ENCODE results near the gene GSN. TPM values are rescaled to one million over a fixed set of nuclear protein-coding genes. Genes with fewer than 3 reads are reported as not detected.
"Not testable (repeated sequence)": the region's sequence is repeated elsewhere in the genome, so short reads cannot be mapped to it uniquely, and the experiment has no call there.

Gene GSN
- total RNA-seq, 3 donors from 2014 or later: 1,290 to 13,922 (median 1,437) TPM

- peak overlapping the region; percentile 99 for H3K27ac ChIP-seq
- no peaks in the 10 kb centered on the region for H3K27me3 ChIP-seq
- intact Hi-C loops (cut with DNase I; ENCODE audit: low total_unique reads): no loop called here
- no peak for DNase-seq (ENCODE audit: low spot score in 2 of 2)
- H3K4me3 ChIP-seq: peak overlapping the region in 2 of 3 donors; percentile 22 to 29
- no peaks in the 10 kb centered on the region for H3K36me3 ChIP-seq
- H3K9me3 ChIP-seq: no peaks in the 10 kb centered on the region
- H3K4me1 ChIP-seq: peaks cover 42 to 62% of the 10 kb centered on the region in 2 donors
- TF ChIP-seq POLR2A (IDR thresholded peaks at IDR 0.05) (no peak), CTCF (IDR thresholded peaks at IDR 0.05) (no peak), POLR2AphosphoS5 (IDR thresholded peaks at IDR 0.05) (no peak)
Observed at GRCh38 chr9:121288673-121289025, 20.7 kb downstream of the GSN start.

GRCh38 chr9:121289026-121289771, 21.2 kb downstream of the GSN start:
- peak overlapping the region in 2 of 3 donors; percentile 22 to 29 for H3K4me3 ChIP-seq
- no peaks in the 10 kb centered on the region for H3K36me3 ChIP-seq
- peak; percentile 66 to 87 for DNase-seq (ENCODE audit: low spot score in 2 of 2)
- peaks cover 47 to 60% of the 10 kb centered on the region in 2 donors for H3K4me1 ChIP-seq
- H3K27ac ChIP-seq: peak overlapping the region; percentile 99
- intact Hi-C loops (cut with DNase I; ENCODE audit: low total_unique reads): no loop called here
- no peaks in the 10 kb centered on the region for H3K9me3 ChIP-seq
- TF ChIP-seq POLR2AphosphoS5 (IDR thresholded peaks at IDR 0.05) (peak in 1 of 3 donors; percentile 57), POLR2A (IDR thresholded peaks at IDR 0.05) (no peak), CTCF (IDR thresholded peaks at IDR 0.05) (no peak)
- no peaks in the 10 kb centered on the region for H3K27me3 ChIP-seq

GRCh38 chr9:121289772-121290370, 21.9 kb downstream of the GSN start:
- intact Hi-C loops (cut with DNase I; ENCODE audit: low total_unique reads): loop anchor here (10.0 kb wide), 1 partner anchor 1735 kb away; no protein-coding TSS in a partner anchor
- Histone ChIP-seq H3K4me3 (peak overlapping the region in 1 of 3 donors; percentile 29), H3K27me3 (no peaks in the 10 kb centered on the region), H3K27ac (peak overlapping the region; percentile 99), H3K9me3 (no peaks in the 10 kb centered on the region), H3K36me3 (no peaks in the 10 kb centered on the region), H3K4me1 (peaks cover 47 to 60% of the 10 kb centered on the region in 2 donors)
- DNase-seq (ENCODE audit: low spot score in 2 of 2): no peak
- TF ChIP-seq POLR2AphosphoS5 (IDR thresholded peaks at IDR 0.05) (no peak), POLR2A (IDR thresholded peaks at IDR 0.05) (no peak), CTCF (IDR thresholded peaks at IDR 0.05) (no peak)

GRCh38 chr9:121291536-121291935, 23.6 kb downstream of the GSN start:
- peaks cover 43 to 55% of the 10 kb centered on the region in 2 donors for H3K4me1 ChIP-seq
- H3K36me3 ChIP-seq; H3K4me3 ChIP-seq; H3K9me3 ChIP-seq; H3K27me3 ChIP-seq; DNase-seq (ENCODE audit: low spot score in 2 of 2): not testable (repeated sequence)
- intact Hi-C loops (cut with DNase I; ENCODE audit: low total_unique reads): loop anchor here (10.0 kb wide), 1 partner anchor 1733 kb away; no protein-coding TSS in a partner anchor
- peak overlapping the region; percentile 94 to 98 for H3K27ac ChIP-seq

- DNase-seq (ENCODE audit: low spot score in 2 of 2): no peak
- peaks cover 43 to 52% of the 10 kb centered on the region in 2 donors for H3K4me1 ChIP-seq
- H3K4me3 ChIP-seq: no peak overlapping the region
- no peaks in the 10 kb centered on the region for H3K27me3 ChIP-seq
- no peaks in the 10 kb centered on the region for H3K36me3 ChIP-seq
- H3K27ac ChIP-seq: peak overlapping the region; percentile 94 to 98
- no peaks in the 10 kb centered on the region for H3K9me3 ChIP-seq
- intact Hi-C loops (cut with DNase I; ENCODE audit: low total_unique reads): loop anchor here (10.0 kb wide), 1 partner anchor 1733 kb away; no protein-coding TSS in a partner anchor
- TF ChIP-seq POLR2AphosphoS5 (IDR thresholded peaks at IDR 0.05) (no peak), CTCF (IDR thresholded peaks at IDR 0.05) (no peak), POLR2A (IDR thresholded peaks at IDR 0.05) (no peak)
Observed at GRCh38 chr9:121292051-121292450, 24.1 kb downstream of the GSN start.

Data from breast epithelium (tissue), 4 donors.